HG03159 (cell line): ENCODE results near the gene CCDC9B.

Experiments used
- ATAC-seq: cut with Tn5 transposase; IDR thresholded peaks from one replicate; pipeline ENCODE4 v1.9.1; 2021; ENCODE audit warnings: mild to moderate bottlenecking, moderate library complexity; ENCODE audit not compliant: unreplicated experiment

The CCDC9B gene

GRCh38 chr15:40293905-40294895, 46.5 kb downstream of the CCDC9B start:
- no peak for ATAC-seq

- ATAC-seq = no peak
Measured at GRCh38 chr15:40293006-40293405, 47.7 kb downstream of the CCDC9B start.

- no peak for ATAC-seq
Measured at GRCh38 chr15:40292246-40292645, 48.5 kb downstream of the CCDC9B start.

- ATAC-seq = no peak
Measured at GRCh38 chr15:40290918-40291574, 49.7 kb downstream of the CCDC9B start.

GRCh38 chr15:40290545-40290917, 50.2 kb downstream of the CCDC9B start:
- no peak for ATAC-seq

GRCh38 chr15:40289140-40289775, 51.5 kb downstream of the CCDC9B start:
- no peak for ATAC-seq

GRCh38 chr15:40287968-40288367, 52.8 kb downstream of the CCDC9B start:
- ATAC-seq = no peak

- ATAC-seq = no peak
Measured at GRCh38 chr15:40287505-40287904, 53.2 kb downstream of the CCDC9B start.

GRCh38 chr15:40286794-40287193, 53.9 kb downstream of the CCDC9B start:
- no peak for ATAC-seq

GRCh38 chr15:40286061-40286532, 54.6 kb downstream of the CCDC9B start:
- ATAC-seq = no peak

- ATAC-seq = no peak
Measured at GRCh38 chr15:40285554-40286011, 55.2 kb downstream of the CCDC9B start.

- no peak for ATAC-seq
Measured at GRCh38 chr15:40285151-40285550, 55.6 kb downstream of the CCDC9B start.

GRCh38 chr15:40283615-40284300, 57.0 kb downstream of the CCDC9B start:
- ATAC-seq = no peak

GRCh38 chr15:40282869-40283614, 57.7 kb downstream of the CCDC9B start, which contains the start of gene ANKRD63:
ANKRD63 (minus strand) TSS chr15:40283064; CDS start chr15:40282586, 478 bp downstream.
- ATAC-seq = no peak

GRCh38 chr15:40282147-40282868, 58.4 kb downstream of the CCDC9B start:
- no peak for ATAC-seq

- no peak for ATAC-seq
Measured at GRCh38 chr15:40281801-40282146, 59.0 kb downstream of the CCDC9B start.
